Astrocyte of the cerebellum (primary cell): Measurements from ENCODE around the gene PITHD1.

Source experiments
- DNase-seq: peaks from one replicate; pipeline ENCODE4 v3.0.0-alpha.2; 2011; ENCODE audit warnings: low read depth
- H3K4me3 ChIP-seq: 2 replicates; pipeline ENCODE4 v1.5.1; 2011; ENCODE audit warnings: mild to moderate bottlenecking, low read depth, low read length, moderate library complexity
- CTCF ChIP-seq: IDR thresholded peaks from 2 replicates; pipeline ENCODE4 v1.5.1; 2012; ENCODE audit warnings: low read length, low read depth, moderate library complexity, mild to moderate bottlenecking; ENCODE audit errors: missing control alignments
- in situ Hi-C: cut with HindIII; loops from 2 replicates; pipeline ENCODE4 v1.10.0; 2017; ENCODE audit warnings: low sequenced_read_pairs

The PITHD1 gene

GRCh38 chr1:23803674-23804073 lies 25.5 kb downstream of the PITHD1 start:
- H3K4me3 ChIP-seq, result no peak overlapping the region
- no peak for TF ChIP-seq CTCF
- no peak for DNase-seq
- in situ Hi-C loops, result no loop called here

- DNase-seq, result no peak
- no peak for TF ChIP-seq CTCF
- no peak overlapping the region for H3K4me3 ChIP-seq
- in situ Hi-C loops, result no loop called here
These were observed 26.1 kb downstream of the PITHD1 start for GRCh38 chr1:23804183-23804835.

GRCh38 chr1:23805025-23805424 lies 26.8 kb downstream of the PITHD1 start:
- in situ Hi-C loops, result no loop called here
- H3K4me3 ChIP-seq, result no peak overlapping the region
- TF ChIP-seq CTCF, result no peak
- DNase-seq, result no peak

- no peak overlapping the region for H3K4me3 ChIP-seq
- in situ Hi-C loops, result no loop called here
- no peak for TF ChIP-seq CTCF
- no peak for DNase-seq
These were observed 28.1 kb downstream of the PITHD1 start for GRCh38 chr1:23806280-23806679.

GRCh38 chr1:23807453-23807852 lies 29.2 kb downstream of the PITHD1 start:
- H3K4me3 ChIP-seq, result no peak overlapping the region
- in situ Hi-C loops, result no loop called here
- no peak for DNase-seq
- no peak for TF ChIP-seq CTCF

GRCh38 chr1:23809751-23810171 lies 31.5 kb downstream of the PITHD1 start:
- H3K4me3 ChIP-seq, result no peak overlapping the region
- peak; percentile 79 for TF ChIP-seq CTCF

More at GRCh38 chr1:23809751-23810171, 31.5 kb downstream of the PITHD1 start:
- in situ Hi-C loops, result no loop called here
- DNase-seq, result no peak
